Measurements from ENCODE around the gene LPP.
A peak's percentile ranks its signal among the peaks of the same experiment; 100 is the strongest.

Gene LPP

DNA sequence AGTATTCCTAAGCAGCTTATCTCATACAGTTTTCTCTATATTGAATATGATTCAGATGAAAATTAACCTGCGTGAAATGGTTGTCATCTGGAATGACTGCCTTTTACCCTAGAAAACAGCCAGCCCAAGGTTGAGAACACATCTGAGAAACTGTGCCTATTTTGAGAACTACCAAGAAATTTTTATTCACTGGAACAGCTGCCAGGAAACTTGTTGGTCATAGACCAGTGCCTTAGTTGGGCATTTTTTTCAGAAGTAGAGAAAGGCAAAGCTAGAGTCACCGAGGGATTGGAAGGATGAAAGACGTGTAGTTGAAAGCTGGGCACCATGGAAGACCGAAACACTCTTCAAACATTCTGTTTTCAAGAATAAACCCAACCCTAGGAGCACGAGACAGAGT lies 277.1 kb downstream of the LPP start:
- no peaks in the 10 kb centered on the region for H3K9me3 ChIP-seq (ENCODE audit: control insufficient read depth, insufficient read depth, low read length)
- peaks cover 22% of the 10 kb centered on the region for H3K79me2 ChIP-seq (ENCODE audit: control insufficient read depth, low read length)
- peaks cover 46% of the 10 kb centered on the region for H3K4me1 ChIP-seq (ENCODE audit: control insufficient read depth, low read length)
- no peaks in the 10 kb centered on the region for H3K27me3 ChIP-seq (ENCODE audit: control insufficient read depth, low read length)
- TF ChIP-seq EZH2phosphoT487 (IDR thresholded peaks at IDR 0.05; ENCODE audit: borderline replicate concordance, low read length): no peak
- TF ChIP-seq, protein P1, sequence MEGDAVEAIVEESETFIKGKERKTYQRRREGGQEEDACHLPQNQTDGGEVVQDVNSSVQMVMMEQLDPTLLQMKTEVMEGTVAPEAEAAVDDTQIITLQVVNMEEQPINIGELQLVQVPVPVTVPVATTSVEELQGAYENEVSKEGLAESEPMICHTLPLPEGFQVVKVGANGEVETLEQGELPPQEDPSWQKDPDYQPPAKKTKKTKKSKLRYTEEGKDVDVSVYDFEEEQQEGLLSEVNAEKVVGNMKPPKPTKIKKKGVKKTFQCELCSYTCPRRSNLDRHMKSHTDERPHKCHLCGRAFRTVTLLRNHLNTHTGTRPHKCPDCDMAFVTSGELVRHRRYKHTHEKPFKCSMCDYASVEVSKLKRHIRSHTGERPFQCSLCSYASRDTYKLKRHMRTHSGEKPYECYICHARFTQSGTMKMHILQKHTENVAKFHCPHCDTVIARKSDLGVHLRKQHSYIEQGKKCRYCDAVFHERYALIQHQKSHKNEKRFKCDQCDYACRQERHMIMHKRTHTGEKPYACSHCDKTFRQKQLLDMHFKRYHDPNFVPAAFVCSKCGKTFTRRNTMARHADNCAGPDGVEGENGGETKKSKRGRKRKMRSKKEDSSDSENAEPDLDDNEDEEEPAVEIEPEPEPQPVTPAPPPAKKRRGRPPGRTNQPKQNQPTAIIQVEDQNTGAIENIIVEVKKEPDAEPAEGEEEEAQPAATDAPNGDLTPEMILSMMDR (IDR thresholded peaks at IDR 0.05; ENCODE audit: low read depth, low read length, poor library complexity, severe bottlenecking): no peak
- no peaks in the 10 kb centered on the region for H4K20me1 ChIP-seq (ENCODE audit: control insufficient read depth, insufficient read depth, low read depth, low read length)
- H3K27ac ChIP-seq (ENCODE audit: low read depth, low read length): no peak overlapping the region
- H3K9me2 ChIP-seq (replicated peaks; ENCODE audit: control insufficient read depth, low read length): no peaks in the 10 kb centered on the region
- H3K36me3 ChIP-seq (ENCODE audit: control insufficient read depth, low read length): peaks cover 7% of the 10 kb centered on the region
- no peaks in the 10 kb centered on the region for H3F3A ChIP-seq (ENCODE audit: control insufficient read depth, insufficient read depth)
- no peak overlapping the region for H3K4me3 ChIP-seq (ENCODE audit: low read length)
- no peak overlapping the region for H3K4me2 ChIP-seq (ENCODE audit: low read length)

DNA sequence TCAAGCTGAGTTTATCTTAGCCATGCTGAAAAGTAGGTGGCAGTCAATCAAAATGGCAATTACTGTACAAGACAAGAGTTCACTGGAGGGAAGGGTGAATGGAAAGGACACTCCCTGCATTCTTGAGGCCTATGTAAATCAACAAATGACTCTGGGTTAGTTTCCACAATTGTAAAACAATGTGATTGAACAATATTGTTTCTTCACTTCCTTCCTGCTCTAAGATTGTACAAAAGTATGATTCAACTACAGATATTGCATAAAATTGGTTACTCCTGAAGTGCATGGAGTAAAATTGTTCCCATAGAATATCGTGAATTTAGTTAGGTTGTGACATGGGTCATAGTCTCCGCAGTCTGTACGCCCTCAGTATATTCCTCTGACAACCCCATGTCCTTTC lies 277.6 kb downstream of the LPP start:
- H3K4me3 ChIP-seq (ENCODE audit: low read length): no peak overlapping the region
- H3K27me3 ChIP-seq (ENCODE audit: control insufficient read depth, low read length): no peaks in the 10 kb centered on the region
- H3K4me2 ChIP-seq (ENCODE audit: low read length): no peak overlapping the region
- H3K36me3 ChIP-seq (ENCODE audit: control insufficient read depth, low read length): peaks cover 7% of the 10 kb centered on the region
- H4K20me1 ChIP-seq (ENCODE audit: control insufficient read depth, insufficient read depth, low read depth, low read length): no peaks in the 10 kb centered on the region
- no peaks in the 10 kb centered on the region for H3K9me3 ChIP-seq (ENCODE audit: control insufficient read depth, insufficient read depth, low read length)
- H3K4me1 ChIP-seq (ENCODE audit: control insufficient read depth, low read length): peaks cover 46% of the 10 kb centered on the region
- H3K27ac ChIP-seq (ENCODE audit: low read depth, low read length): no peak overlapping the region
- TF ChIP-seq, protein P1 (IDR thresholded peaks at IDR 0.05; ENCODE audit: low read depth, low read length, poor library complexity, severe bottlenecking): no peak
- TF ChIP-seq EZH2phosphoT487 (IDR thresholded peaks at IDR 0.05; ENCODE audit: borderline replicate concordance, low read length): no peak
- peaks cover 22% of the 10 kb centered on the region for H3K79me2 ChIP-seq (ENCODE audit: control insufficient read depth, low read length)
- H3K9me2 ChIP-seq (replicated peaks; ENCODE audit: control insufficient read depth, low read length): no peaks in the 10 kb centered on the region
- H3F3A ChIP-seq (ENCODE audit: control insufficient read depth, insufficient read depth): no peaks in the 10 kb centered on the region

DNA sequence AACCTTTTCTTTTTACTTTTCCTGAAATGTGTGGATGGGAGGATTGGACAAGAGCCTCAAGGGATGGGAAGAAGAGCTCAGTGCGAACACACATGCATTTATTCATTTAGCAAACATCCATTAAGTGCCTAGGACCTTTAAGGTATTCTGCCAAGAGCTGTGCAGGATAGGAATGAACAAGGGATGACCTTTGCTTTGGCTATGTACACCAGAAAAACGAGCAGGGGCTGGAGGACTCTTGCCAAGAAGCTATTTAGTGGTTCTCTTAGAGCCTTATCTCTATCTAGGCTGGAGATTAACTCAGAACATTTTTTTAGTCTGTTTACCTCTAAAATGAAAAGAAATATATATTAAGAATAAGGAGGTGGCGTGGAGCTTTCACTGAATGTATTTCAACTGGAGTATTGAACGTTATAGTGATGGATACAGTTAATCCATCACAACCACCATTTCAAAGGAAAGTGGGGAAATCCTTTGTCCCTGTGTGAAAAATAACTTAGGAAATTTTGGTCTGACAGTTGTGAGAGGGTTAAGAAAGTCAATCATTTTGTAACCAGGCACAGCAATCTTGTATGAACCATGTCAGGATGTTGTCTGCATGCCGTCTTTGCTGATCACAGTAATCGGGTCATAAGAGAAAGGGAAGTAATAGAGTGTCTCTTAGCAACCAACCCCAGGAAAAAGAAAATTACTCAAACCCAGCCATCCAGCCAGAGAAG lies 279.0 kb downstream of the LPP start:
- H3F3A ChIP-seq (ENCODE audit: control insufficient read depth, insufficient read depth): no peaks in the 10 kb centered on the region
- H3K9me3 ChIP-seq (ENCODE audit: control insufficient read depth, insufficient read depth, low read length): no peaks in the 10 kb centered on the region
- TF ChIP-seq, protein P1 (IDR thresholded peaks at IDR 0.05; ENCODE audit: low read depth, low read length, poor library complexity, severe bottlenecking): no peak
- no peak for TF ChIP-seq EZH2phosphoT487 (IDR thresholded peaks at IDR 0.05; ENCODE audit: borderline replicate concordance, low read length)
- H3K36me3 ChIP-seq (ENCODE audit: control insufficient read depth, low read length): peaks cover 7% of the 10 kb centered on the region
- H3K27ac ChIP-seq (ENCODE audit: low read depth, low read length): no peak overlapping the region
- H3K27me3 ChIP-seq (ENCODE audit: control insufficient read depth, low read length): no peaks in the 10 kb centered on the region
- H3K79me2 ChIP-seq (ENCODE audit: control insufficient read depth, low read length): peaks cover 8% of the 10 kb centered on the region
- no peaks in the 10 kb centered on the region for H3K9me2 ChIP-seq (replicated peaks; ENCODE audit: control insufficient read depth, low read length)
- H4K20me1 ChIP-seq (ENCODE audit: control insufficient read depth, insufficient read depth, low read depth, low read length): no peaks in the 10 kb centered on the region
- peaks cover 45% of the 10 kb centered on the region for H3K4me1 ChIP-seq (ENCODE audit: control insufficient read depth, low read length)
- H3K4me2 ChIP-seq (ENCODE audit: low read length): peak overlapping the region; percentile 30
- peak overlapping the region; percentile 20; the same call in 1 of the 2 replicates for H3K4me3 ChIP-seq (ENCODE audit: low read length)
